Measurements from ENCODE around the gene UBTF.

Gene UBTF

GRCh38 chr17:44207319-44207718 lies 12.2 kb downstream of the UBTF start:
- FAIRE-seq (no peak), DNase-seq (ENCODE audit: insufficient read length, low spot score) (no peak)
- TF ChIP-seq CTCF (IDR thresholded peaks at IDR 0.05; ENCODE audit: insufficient read depth, missing control alignments) = no peak

DNA sequence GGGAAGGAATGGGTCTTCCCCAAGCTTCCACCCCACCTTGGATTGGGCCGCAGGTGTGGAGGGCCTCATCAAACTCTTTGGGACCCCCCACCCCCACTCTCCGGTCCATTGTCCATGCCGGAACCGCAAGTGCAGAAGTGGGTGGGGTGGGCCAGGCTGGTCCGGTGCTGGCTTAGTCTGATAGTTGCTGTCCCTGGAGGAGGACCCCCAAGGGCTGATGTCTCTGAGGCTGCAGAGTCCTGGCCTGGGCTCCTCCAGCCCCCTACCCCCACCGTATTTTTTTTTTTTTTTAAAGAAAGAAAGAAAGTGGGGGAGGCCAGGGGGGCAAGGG lies 12.7 kb downstream of the UBTF start:
- FAIRE-seq (no peak), DNase-seq (ENCODE audit: insufficient read length, low spot score) (no peak)
- TF ChIP-seq CTCF (IDR thresholded peaks at IDR 0.05; ENCODE audit: insufficient read depth, missing control alignments) = no peak

GRCh38 chr17:44205962-44206824 lies 13.3 kb downstream of the UBTF start:
- no peak for FAIRE-seq
- DNase-seq (ENCODE audit: insufficient read length, low spot score) = no peak
- no peak for TF ChIP-seq CTCF (IDR thresholded peaks at IDR 0.05; ENCODE audit: insufficient read depth, missing control alignments)

- DNase-seq (ENCODE audit: insufficient read length, low spot score) = no peak
- no peak for FAIRE-seq
- TF ChIP-seq CTCF (IDR thresholded peaks at IDR 0.05; ENCODE audit: insufficient read depth, missing control alignments) = no peak
Measured at GRCh38 chr17:44204441-44204882, 15.0 kb downstream of the UBTF start.

DNA sequence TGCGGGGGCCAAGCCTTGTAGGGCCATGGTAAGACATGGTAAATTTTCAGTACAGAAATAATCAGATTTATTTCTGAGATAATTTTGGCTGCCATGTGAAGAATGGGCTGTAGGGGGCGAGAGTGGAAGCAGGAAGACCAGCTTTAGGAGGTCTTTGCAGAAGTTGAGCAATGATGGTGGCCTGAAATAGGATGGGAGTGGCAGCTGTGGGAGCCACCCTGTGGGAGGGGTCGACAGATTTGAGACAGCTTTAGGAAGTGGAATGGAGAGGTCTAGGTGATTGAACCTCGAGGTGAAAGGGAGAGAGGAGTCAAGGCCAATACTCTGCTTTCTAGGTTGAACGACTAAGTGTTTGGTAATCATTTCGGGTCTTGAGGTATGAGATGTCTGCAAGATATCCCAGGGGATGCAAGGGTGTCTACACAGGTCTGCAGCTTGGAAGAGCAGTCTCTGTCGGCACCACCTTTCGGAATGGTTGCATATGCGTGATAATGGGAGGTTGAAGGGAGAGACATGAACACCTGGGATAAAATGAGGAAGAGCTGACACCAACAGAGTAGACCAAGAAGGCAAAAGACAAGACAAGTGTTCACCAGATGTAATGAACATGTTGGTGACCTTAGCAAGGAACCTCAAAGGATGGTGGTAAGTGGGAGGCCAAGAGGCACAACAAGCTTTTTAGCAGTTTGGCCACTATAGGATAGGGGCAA lies 15.6 kb downstream of the UBTF start:
- DNase-seq (ENCODE audit: insufficient read length, low spot score) (peak; percentile 54), FAIRE-seq (no peak)
- peak; percentile 81 for TF ChIP-seq CTCF (IDR thresholded peaks at IDR 0.05; ENCODE audit: insufficient read depth, missing control alignments)

DNA sequence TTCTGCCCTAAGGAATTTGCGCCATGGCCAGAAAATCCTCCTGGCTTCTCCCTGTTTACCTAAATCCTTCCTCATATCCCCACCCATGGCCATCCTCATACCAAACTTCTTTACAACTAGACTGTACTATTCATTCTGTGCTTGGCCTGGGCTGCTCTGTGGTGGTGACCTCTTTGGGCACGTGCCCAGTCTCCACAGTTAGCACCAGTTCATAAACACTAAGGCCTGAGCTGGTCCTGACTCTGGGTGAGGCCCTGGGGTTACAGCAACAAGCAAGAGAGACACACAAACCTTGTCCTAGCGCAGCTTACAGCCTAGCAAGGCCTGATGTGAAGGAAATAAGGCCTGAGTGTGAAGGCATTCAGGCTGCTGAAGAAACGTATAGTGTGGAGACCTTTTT lies 16.7 kb downstream of the UBTF start:
- DNase-seq (ENCODE audit: insufficient read length, low spot score) = no peak
- FAIRE-seq = no peak
- TF ChIP-seq CTCF (IDR thresholded peaks at IDR 0.05; ENCODE audit: insufficient read depth, missing control alignments) = no peak

All from D721Med (cell line).